ENCODE data around the gene CADM1. TPM values are rescaled to one million over a fixed set of nuclear protein-coding genes. Genes with fewer than 3 reads are reported as not detected.

CADM1 gene
- total RNA-seq, 1 experiment from 2014 or later: 0.79 TPM

- TF ChIP-seq, protein P1, sequence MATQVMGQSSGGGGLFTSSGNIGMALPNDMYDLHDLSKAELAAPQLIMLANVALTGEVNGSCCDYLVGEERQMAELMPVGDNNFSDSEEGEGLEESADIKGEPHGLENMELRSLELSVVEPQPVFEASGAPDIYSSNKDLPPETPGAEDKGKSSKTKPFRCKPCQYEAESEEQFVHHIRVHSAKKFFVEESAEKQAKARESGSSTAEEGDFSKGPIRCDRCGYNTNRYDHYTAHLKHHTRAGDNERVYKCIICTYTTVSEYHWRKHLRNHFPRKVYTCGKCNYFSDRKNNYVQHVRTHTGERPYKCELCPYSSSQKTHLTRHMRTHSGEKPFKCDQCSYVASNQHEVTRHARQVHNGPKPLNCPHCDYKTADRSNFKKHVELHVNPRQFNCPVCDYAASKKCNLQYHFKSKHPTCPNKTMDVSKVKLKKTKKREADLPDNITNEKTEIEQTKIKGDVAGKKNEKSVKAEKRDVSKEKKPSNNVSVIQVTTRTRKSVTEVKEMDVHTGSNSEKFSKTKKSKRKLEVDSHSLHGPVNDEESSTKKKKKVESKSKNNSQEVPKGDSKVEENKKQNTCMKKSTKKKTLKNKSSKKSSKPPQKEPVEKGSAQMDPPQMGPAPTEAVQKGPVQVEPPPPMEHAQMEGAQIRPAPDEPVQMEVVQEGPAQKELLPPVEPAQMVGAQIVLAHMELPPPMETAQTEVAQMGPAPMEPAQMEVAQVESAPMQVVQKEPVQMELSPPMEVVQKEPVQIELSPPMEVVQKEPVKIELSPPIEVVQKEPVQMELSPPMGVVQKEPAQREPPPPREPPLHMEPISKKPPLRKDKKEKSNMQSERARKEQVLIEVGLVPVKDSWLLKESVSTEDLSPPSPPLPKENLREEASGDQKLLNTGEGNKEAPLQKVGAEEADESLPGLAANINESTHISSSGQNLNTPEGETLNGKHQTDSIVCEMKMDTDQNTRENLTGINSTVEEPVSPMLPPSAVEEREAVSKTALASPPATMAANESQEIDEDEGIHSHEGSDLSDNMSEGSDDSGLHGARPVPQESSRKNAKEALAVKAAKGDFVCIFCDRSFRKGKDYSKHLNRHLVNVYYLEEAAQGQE (IDR thresholded peaks at IDR 0.05; ENCODE audit: low read depth): no peak
- TF ChIP-seq TCF7L2 (IDR thresholded peaks at IDR 0.05; ENCODE audit: borderline replicate concordance, extremely low read depth, insufficient read depth, insufficient read length) (no peak), SRF (IDR thresholded peaks at IDR 0.05; ENCODE audit: low read depth) (no peak), CBX3 (IDR thresholded peaks at IDR 0.05; ENCODE audit: low read depth) (no peak)
Observed at GRCh38 chr11:115219376-115219775, 284.8 kb downstream of the CADM1 start (continued).

DNA sequence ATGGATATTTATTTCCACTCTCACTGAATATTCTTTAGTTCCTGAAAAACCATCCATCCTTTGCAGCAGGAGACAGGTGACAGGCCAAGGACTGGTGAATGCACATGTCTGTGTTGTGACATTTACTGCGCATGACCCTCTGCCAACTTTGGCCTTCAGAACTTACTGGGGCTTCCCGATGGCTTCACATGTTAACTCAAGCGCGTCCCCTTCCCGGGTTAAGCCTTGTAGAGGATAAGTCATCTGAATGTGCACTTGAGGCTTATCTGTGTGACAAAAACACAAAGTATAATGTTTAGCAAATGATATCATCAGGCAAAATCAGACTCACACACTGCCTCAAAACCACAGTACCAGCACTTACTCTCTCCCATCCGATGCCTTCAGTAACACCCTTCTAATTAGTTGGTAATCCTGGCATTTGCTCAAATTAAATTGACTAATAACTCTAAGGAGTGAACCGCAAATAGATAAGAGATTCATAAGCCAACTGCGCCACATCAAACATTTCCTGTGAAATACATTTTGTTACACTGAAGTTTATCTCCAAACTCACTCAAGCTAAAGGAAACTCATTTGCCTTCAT lies 286.4 kb downstream of the CADM1 start:
- ChIA-PET POLR2A (no interaction called here), CTCF (no interaction called here), RAD21 (ENCODE audit: low non-redundant PET in 1 of 2, low total read pairs in 2 of 2, uncharacterized antibody in 2 of 2, unreplicated experiment in 2 of 2) (no interaction called here)
- TF ChIP-seq EZH2 (IDR thresholded peaks at IDR 0.05) (no peak), EGR1 (IDR thresholded peaks at IDR 0.05; ENCODE audit: low read depth) (no peak), CEBPB (IDR thresholded peaks at IDR 0.05; ENCODE audit: low read depth) (no peak), SRF (IDR thresholded peaks at IDR 0.05; ENCODE audit: low read depth) (no peak), SP1 (IDR thresholded peaks at IDR 0.05; ENCODE audit: low read depth) (no peak), CTCF (IDR thresholded peaks at IDR 0.05 in 2 of 3, conservative IDR thresholded peaks at IDR 0.05 in 1 of 3; ENCODE audit: borderline replicate concordance in 1 of 3, insufficient read depth in 1 of 3, low read depth in 2 of 3, low read length in 2 of 3) (no peak), ELF1 (IDR thresholded peaks at IDR 0.05; ENCODE audit: borderline replicate concordance, low read depth) (no peak), POLR2A (IDR thresholded peaks at IDR 0.05; ENCODE audit: borderline replicate concordance, extremely low read depth, insufficient read depth, insufficient read length) (no peak), FOSL1 (IDR thresholded peaks at IDR 0.05; ENCODE audit: low read depth) (no peak), YY1 (IDR thresholded peaks at IDR 0.05; ENCODE audit: extremely low read depth, insufficient replicate concordance, low read depth, low read length) (no peak), ZNF274 (IDR thresholded peaks at IDR 0.05; ENCODE audit: low read depth, low read length) (no peak), JUND (IDR thresholded peaks at IDR 0.05) (no peak), CBX3 (IDR thresholded peaks at IDR 0.05; ENCODE audit: low read depth) (no peak), TCF7L2 (IDR thresholded peaks at IDR 0.05; ENCODE audit: borderline replicate concordance, extremely low read depth, insufficient read depth, insufficient read length) (no peak)
- TF ChIP-seq, protein P2, sequence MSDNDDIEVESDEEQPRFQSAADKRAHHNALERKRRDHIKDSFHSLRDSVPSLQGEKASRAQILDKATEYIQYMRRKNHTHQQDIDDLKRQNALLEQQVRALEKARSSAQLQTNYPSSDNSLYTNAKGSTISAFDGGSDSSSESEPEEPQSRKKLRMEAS (IDR thresholded peaks at IDR 0.05): no peak
- TF ChIP-seq, protein P3, sequence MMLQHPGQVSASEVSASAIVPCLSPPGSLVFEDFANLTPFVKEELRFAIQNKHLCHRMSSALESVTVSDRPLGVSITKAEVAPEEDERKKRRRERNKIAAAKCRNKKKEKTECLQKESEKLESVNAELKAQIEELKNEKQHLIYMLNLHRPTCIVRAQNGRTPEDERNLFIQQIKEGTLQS (IDR thresholded peaks at IDR 0.05): no peak
- Histone ChIP-seq H3K4me2 (ENCODE audit: low read length) (no peak overlapping the region), H3K9me2 (ENCODE audit: insufficient read depth) (no peaks in the 10 kb centered on the region), H3K4me3 (replicated peaks in 1 of 2; ENCODE audit: low read depth in 1 of 2, low read length in 2 of 2) (no peak overlapping the region), H3K4me1 (ENCODE audit: control insufficient read depth in 1 of 2, insufficient read depth in 2 of 2, low read length in 2 of 2) (no peaks in the 10 kb centered on the region), H2AFZ (ENCODE audit: low read depth, low read length, poor library complexity, severe bottlenecking) (no peak overlapping the region), H4K20me1 (ENCODE audit: insufficient read depth) (no peaks in the 10 kb centered on the region), H3K27ac (ENCODE audit: low read depth, low read length) (no peak overlapping the region), H3K9me3 (ENCODE audit: control insufficient read depth in 1 of 2, insufficient read depth in 1 of 2, low read depth in 1 of 2, low read length in 2 of 2) (no peaks in the 10 kb centered on the region; a peak in 1 of 4 replicates), H3K27me3 (ENCODE audit: insufficient read depth, low read length) (no peaks in the 10 kb centered on the region), H3K9ac (ENCODE audit: low read length) (no peak overlapping the region), H3K36me3 (ENCODE audit: control insufficient read depth in 1 of 2, insufficient read depth in 2 of 2, low read length in 2 of 2) (no peaks in the 10 kb centered on the region), H3K79me2 (ENCODE audit: insufficient read depth, low read length) (no peaks in the 10 kb centered on the region)
- ATAC-seq: no peak
- DNase-seq (ENCODE audit: low read depth, low spot score): no peak
- intact Hi-C loops (cut with micrococcal nuclease): no loop called here
- BruUV-seq (replicated peaks): no TSS peak

Measured in HCT116 (cell line).